K562 (cell line): ENCODE data around the gene HOXC11. TPM values are rescaled to one million over a fixed set of nuclear protein-coding genes. Genes with fewer than 3 reads are reported as not detected.

Experiments
- FIP1L1 ChIP-seq: fragments of 200-400 bp; formaldehyde crosslinking; IDR thresholded peaks from 2 replicates; pipeline ENCODE4 v1.6.1; 2018; ENCODE audit warnings: mild to moderate bottlenecking, low read depth, low read length; ENCODE audit not compliant: poor library complexity, severe bottlenecking
- FOSL1 ChIP-seq: fragments of 200-800 bp; sonication (Bioruptor generic); conservative IDR thresholded peaks from 2 replicates; pipeline ENCODE4 v1.6.1; 2016; ENCODE audit warnings: missing genetic modification characterization, missing compliant biosample characterization
- HDAC6 ChIP-seq: IDR thresholded peaks from 2 replicates; pipeline ENCODE4 v1.6.1; 2012; ENCODE audit warnings: low read depth, mild to moderate bottlenecking, control low read depth, inconsistent platforms, low read length, moderate library complexity
- HOXB6 ChIP-seq: fragments of 250-450 bp; sonication (Bioruptor Pico); IDR thresholded peaks from 2 replicates; pipeline ENCODE4 v1.5.1; 2022; ENCODE audit warnings: mild to moderate bottlenecking, borderline replicate concordance
- JUN ChIP-seq, 2 experiments: sonication (generic) in 1 of 2; formaldehyde crosslinking in 1 of 2; IDR thresholded peaks; 2 replicates each; pipeline versions ENCODE4 v1.6.1 to v1.8.0; 2012 to 2022; ENCODE audit warnings: borderline replicate concordance in 2 of 2, mild to moderate bottlenecking in 2 of 2, improper control_type of control experiment in 1 of 2, low read depth in 1 of 2, low read length in 1 of 2, missing genetic modification reagents in 1 of 2
- NR1H2 ChIP-seq: sonication (generic); formaldehyde crosslinking; IDR thresholded peaks from 2 replicates; pipeline ENCODE4 v1.4.0; 2020; ENCODE audit warnings: mild to moderate bottlenecking, missing genetic modification reagents
- RBM39 ChIP-seq: fragments of 200-400 bp; formaldehyde crosslinking; optimal IDR thresholded peaks from 2 replicates; pipeline ENCODE3; 2018; ENCODE audit warnings: low read depth, low read length
- STAT5A ChIP-seq: IDR thresholded peaks from 2 replicates; pipeline ENCODE4 v1.6.1; 2012; ENCODE audit warnings: low read length, inconsistent platforms, borderline replicate concordance
- ZFP30 ChIP-seq: fragments of 250-450 bp; sonication (Bioruptor Pico); IDR thresholded peaks from 2 replicates; pipeline ENCODE4 v1.8.0; 2022; ENCODE audit warnings: moderate library complexity, mild to moderate bottlenecking, inconsistent platforms, borderline replicate concordance
- ZNF165 ChIP-seq: fragments of 250-450 bp; sonication (Bioruptor Pico); IDR thresholded peaks from 2 replicates; pipeline ENCODE4 v1.4.0; 2020; ENCODE audit warnings: borderline replicate concordance
- ZNF197 ChIP-seq: fragments of 200-800 bp; sonication (Bioruptor generic); IDR thresholded peaks from 2 replicates; pipeline ENCODE4 v1.6.1; 2016; ENCODE audit warnings: low read depth, missing genetic modification characterization, missing compliant biosample characterization
- ZNF511 ChIP-seq: sonication (generic); formaldehyde crosslinking; IDR thresholded peaks from 2 replicates; pipeline ENCODE4 v1.8.0; 2022; ENCODE audit warnings: mild to moderate bottlenecking, missing genetic modification reagents
- polyA plus RNA-seq, 8 experiments: library from polyadenylated mRNA; depleted of rRNA in 4 of 8; stranded (reverse) in 5 of 8; unstranded in 3 of 8; fragments of >200 nt; fragmentation: Nextera tagmentation in 2 of 8; fragmentation: Illumina TruSeq in 1 of 8; extraction: Ambion mirVana in 2 of 8; extraction: Trizol in 1 of 8; gene quantifications; 2 replicates each; pipeline versions ENCODE4 v1.2.1 to v1.2.3, GENCODE V29; 2011 to 2014; ENCODE audit warnings: inconsistent platforms in 1 of 8, missing spikeins in 1 of 8
- total RNA-seq, 7 experiments: library from RNA; depleted of rRNA in 6 of 7; stranded (reverse); fragments of >200 nt in 6 of 7; fragmentation: Illumina TruSeq in 2 of 7; extraction: Trizol in 2 of 7; gene quantifications; 2 replicates each; pipeline versions ENCODE4 v1.2.1 to v1.2.3, GENCODE V29; 2011 to 2021; ENCODE audit warnings: low replicate concordance in 1 of 7
- TF ChIP-seq, protein P1 (sequence below): fragments of 200-800 bp; sonication (Bioruptor generic); IDR thresholded peaks from 2 replicates; pipeline ENCODE4 v1.6.1; 2017; ENCODE audit warnings: missing genetic modification characterization, missing compliant biosample characterization
- TF ChIP-seq, protein P2 (sequence below): fragments of 450-650 bp; IDR thresholded peaks from 2 replicates; pipeline ENCODE4 v1.6.1; 2017; ENCODE audit warnings: antibody characterized with exemption
- TF ChIP-seq, protein P3 (sequence below): fragments of 450-650 bp; IDR thresholded peaks from 2 replicates; pipeline ENCODE4 v1.6.1; 2016
- TF ChIP-seq, protein P4 (sequence below): fragments of 250-450 bp; sonication (Bioruptor Pico); IDR thresholded peaks from 2 replicates; pipeline ENCODE4 v1.4.0; 2020; ENCODE audit warnings: mild to moderate bottlenecking
- TF ChIP-seq, protein P5 (sequence below): fragments of 250-450 bp; sonication (Bioruptor Pico); IDR thresholded peaks from 2 replicates; pipeline ENCODE4 v1.4.0; 2020; ENCODE audit warnings: mild to moderate bottlenecking, moderate library complexity

HOXC11 gene
- total and polyA plus RNA-seq, 9 of the 15 experiments (the other 6 are each of a cell fraction or from before 2014, with no cell fraction given): not detected

DNA sequence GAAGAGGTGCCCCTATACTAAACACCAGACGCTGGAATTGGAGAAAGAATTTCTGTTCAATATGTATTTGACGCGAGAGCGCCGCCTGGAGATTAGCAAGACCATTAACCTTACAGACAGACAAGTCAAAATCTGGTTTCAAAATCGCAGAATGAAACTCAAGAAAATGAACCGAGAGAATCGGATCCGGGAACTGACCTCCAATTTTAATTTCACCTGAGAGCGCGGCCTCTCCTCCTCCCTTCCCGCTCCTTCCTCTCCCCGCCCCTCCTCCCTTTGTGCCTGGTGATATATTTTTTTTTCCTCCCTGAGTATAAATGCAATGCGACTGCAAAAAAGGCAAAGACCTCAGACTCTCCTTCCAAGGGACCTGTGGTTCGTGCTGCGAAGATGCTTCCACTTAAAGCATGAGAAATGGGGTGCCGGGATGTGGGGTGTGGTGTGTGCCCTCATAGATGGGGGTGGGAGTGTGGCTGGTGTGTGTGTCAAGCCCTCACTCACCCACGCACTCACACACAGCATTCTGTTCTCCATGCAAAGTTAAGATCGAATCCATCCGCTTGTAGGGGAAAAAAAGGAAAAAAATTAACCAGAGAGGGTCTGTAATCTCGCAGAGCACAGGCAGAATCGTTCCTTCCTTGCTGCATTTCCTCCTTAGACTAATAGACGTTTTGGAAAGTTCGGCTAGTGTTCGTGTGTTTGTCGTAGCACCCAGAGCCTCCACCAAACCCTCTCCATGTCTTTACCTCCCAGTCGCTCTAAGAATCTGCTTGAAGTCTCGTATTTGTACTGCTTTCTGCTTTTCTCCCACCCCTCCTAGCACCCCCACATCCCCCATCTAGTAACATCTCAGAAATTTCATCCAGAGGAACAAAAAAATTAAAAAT is 16.5 kb downstream of the HOXC11 start (continued):
- TF ChIP-seq, protein P1, sequence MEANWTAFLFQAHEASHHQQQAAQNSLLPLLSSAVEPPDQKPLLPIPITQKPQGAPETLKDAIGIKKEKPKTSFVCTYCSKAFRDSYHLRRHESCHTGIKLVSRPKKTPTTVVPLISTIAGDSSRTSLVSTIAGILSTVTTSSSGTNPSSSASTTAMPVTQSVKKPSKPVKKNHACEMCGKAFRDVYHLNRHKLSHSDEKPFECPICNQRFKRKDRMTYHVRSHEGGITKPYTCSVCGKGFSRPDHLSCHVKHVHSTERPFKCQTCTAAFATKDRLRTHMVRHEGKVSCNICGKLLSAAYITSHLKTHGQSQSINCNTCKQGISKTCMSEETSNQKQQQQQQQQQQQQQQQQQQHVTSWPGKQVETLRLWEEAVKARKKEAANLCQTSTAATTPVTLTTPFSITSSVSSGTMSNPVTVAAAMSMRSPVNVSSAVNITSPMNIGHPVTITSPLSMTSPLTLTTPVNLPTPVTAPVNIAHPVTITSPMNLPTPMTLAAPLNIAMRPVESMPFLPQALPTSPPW (CRISPR knock-in tag): peak; percentile 39; the same call in 1 of the 2 replicates
- no peak for TF ChIP-seq FIP1L1
- TF ChIP-seq JUN (IDR thresholded peaks at IDR 0.05; ENCODE audit: borderline replicate concordance, low read depth, low read length): no peak
- no peak for TF ChIP-seq JUN (CRISPR knock-in tag; IDR thresholded peaks at IDR 0.05; ENCODE audit: borderline replicate concordance)
- TF ChIP-seq ZNF511: no peak
- TF ChIP-seq RBM39: no peak
- no peak; the same call in 1 of the 2 replicates for TF ChIP-seq FOSL1 (tag)
- TF ChIP-seq ZFP30 (CRISPR knock-in tag): no peak
- TF ChIP-seq, protein P2, sequence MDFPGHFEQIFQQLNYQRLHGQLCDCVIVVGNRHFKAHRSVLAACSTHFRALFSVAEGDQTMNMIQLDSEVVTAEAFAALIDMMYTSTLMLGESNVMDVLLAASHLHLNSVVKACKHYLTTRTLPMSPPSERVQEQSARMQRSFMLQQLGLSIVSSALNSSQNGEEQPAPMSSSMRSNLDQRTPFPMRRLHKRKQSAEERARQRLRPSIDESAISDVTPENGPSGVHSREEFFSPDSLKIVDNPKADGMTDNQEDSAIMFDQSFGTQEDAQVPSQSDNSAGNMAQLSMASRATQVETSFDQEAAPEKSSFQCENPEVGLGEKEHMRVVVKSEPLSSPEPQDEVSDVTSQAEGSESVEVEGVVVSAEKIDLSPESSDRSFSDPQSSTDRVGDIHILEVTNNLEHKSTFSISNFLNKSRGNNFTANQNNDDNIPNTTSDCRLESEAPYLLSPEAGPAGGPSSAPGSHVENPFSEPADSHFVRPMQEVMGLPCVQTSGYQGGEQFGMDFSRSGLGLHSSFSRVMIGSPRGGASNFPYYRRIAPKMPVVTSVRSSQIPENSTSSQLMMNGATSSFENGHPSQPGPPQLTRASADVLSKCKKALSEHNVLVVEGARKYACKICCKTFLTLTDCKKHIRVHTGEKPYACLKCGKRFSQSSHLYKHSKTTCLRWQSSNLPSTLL: no peak
- TF ChIP-seq STAT5A: no peak
- TF ChIP-seq HDAC6: no peak
- no peak for TF ChIP-seq ZNF165 (CRISPR knock-in tag)
- no peak for TF ChIP-seq ZNF197 (CRISPR knock-in tag)
- no peak for TF ChIP-seq HOXB6 (CRISPR knock-in tag)
- TF ChIP-seq, protein P3, sequence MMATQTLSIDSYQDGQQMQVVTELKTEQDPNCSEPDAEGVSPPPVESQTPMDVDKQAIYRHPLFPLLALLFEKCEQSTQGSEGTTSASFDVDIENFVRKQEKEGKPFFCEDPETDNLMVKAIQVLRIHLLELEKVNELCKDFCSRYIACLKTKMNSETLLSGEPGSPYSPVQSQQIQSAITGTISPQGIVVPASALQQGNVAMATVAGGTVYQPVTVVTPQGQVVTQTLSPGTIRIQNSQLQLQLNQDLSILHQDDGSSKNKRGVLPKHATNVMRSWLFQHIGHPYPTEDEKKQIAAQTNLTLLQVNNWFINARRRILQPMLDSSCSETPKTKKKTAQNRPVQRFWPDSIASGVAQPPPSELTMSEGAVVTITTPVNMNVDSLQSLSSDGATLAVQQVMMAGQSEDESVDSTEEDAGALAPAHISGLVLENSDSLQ: peak; percentile 27; the same call in 1 of the 2 replicates
- no peak for TF ChIP-seq NR1H2 (CRISPR knock-in tag)
- TF ChIP-seq, protein P4, sequence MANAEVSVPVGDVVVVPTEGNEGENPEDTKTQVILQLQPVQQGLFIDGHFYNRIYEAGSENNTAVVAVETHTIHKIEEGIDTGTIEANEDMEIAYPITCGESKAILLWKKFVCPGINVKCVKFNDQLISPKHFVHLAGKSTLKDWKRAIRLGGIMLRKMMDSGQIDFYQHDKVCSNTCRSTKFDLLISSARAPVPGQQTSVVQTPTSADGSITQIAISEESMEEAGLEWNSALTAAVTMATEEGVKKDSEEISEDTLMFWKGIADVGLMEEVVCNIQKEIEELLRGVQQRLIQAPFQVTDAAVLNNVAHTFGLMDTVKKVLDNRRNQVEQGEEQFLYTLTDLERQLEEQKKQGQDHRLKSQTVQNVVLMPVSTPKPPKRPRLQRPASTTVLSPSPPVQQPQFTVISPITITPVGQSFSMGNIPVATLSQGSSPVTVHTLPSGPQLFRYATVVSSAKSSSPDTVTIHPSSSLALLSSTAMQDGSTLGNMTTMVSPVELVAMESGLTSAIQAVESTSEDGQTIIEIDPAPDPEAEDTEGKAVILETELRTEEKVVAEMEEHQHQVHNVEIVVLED (CRISPR knock-in tag): no peak
- TF ChIP-seq, protein P5, sequence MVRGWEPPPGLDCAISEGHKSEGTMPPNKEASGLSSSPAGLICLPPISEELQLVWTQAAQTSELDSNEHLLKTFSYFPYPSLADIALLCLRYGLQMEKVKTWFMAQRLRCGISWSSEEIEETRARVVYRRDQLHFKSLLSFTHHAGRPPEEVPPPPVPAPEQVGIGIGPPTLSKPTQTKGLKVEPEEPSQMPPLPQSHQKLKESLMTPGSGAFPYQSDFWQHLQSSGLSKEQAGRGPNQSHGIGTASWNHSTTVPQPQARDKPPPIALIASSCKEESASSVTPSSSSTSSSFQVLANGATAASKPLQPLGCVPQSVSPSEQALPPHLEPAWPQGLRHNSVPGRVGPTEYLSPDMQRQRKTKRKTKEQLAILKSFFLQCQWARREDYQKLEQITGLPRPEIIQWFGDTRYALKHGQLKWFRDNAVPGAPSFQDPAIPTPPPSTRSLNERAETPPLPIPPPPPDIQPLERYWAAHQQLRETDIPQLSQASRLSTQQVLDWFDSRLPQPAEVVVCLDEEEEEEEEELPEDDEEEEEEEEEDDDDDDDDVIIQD (CRISPR knock-in tag): no peak
